ENCODE measurements around the gene ADAMTSL1.

The ADAMTSL1 gene

DNA sequence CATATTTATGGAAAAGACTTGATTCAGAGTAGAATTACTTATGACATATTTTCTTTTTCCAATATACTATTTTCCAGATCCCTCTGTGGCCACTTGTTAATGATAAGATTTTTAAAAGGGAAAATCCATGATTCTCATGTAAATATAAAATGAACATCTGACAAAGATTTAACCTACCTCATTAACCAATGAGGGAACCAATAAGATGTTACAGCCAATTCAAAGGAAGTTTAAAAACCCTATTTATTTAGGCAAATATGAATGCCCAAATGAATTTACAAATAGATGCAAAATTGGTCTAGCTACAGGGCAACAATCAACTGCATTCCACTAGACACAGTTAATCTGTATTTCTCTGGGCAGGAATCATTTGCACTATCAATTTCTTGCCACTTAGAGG is 226.8 kb downstream of the ADAMTSL1 start:
- H3K27ac ChIP-seq (ENCODE audit: low read depth, low read length), result no peak overlapping the region
- H3K4me3 ChIP-seq (ENCODE audit: low read depth in 1 of 5, low read length in 5 of 5), result no peak overlapping the region
- H3K4me1 ChIP-seq (ENCODE audit: control insufficient read depth in 5 of 5, insufficient read depth in 5 of 5, low read length in 5 of 5), result peaks cover 0 to 16% (median 0%) of the 10 kb centered on the region in 5 donors
- no peaks in the 10 kb centered on the region for H3K27me3 ChIP-seq (ENCODE audit: control insufficient read depth in 5 of 5, insufficient read depth in 4 of 5, low read length in 5 of 5)
- no peaks in the 10 kb centered on the region for H3K36me3 ChIP-seq (ENCODE audit: control insufficient read depth in 5 of 5, insufficient read depth in 5 of 5, low read length in 5 of 5)
- no peak overlapping the region for H3K9ac ChIP-seq (ENCODE audit: low read length in 5 of 5)
- peaks cover 0 to 3% (median 0%) of the 10 kb centered on the region in 5 donors for H3K9me3 ChIP-seq (ENCODE audit: control insufficient read depth in 5 of 5, low read length in 5 of 5)

DNA sequence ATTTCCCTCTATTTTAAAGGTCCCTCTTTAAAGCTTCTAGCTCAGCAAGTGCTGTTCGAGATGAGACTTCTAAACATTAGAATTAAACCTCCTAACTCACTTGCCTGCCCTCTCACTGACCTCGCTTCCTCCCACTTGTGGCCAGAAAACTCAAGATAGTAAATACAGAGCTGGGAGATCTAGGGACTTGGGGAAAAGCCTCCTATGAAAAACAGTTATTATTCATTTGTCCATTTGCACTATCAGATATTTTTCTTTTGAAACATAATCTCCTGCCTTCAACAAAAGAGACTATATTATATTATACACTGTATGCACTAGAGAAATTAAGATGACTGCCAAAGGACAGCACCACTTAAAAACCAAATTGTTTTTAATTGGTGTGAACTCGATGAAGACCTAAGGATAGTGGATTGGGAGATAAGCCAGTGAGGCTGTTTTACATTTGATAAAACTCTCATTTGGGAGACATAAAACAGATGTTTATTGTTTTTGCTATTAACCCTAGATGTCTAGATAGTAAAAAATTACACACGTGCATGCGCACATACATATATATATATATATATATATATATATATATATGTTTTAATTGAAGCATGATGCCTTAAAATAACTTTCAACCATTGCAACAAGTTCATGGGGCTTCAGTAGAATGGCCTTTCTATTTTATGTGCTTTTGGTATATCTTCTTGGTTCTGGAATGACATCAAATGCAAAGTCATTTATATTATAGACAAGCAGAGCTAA is 229.4 kb downstream of the ADAMTSL1 start:
- H3K9me3 ChIP-seq (ENCODE audit: control insufficient read depth in 5 of 5, low read length in 5 of 5), result no peaks in the 10 kb centered on the region

DNA sequence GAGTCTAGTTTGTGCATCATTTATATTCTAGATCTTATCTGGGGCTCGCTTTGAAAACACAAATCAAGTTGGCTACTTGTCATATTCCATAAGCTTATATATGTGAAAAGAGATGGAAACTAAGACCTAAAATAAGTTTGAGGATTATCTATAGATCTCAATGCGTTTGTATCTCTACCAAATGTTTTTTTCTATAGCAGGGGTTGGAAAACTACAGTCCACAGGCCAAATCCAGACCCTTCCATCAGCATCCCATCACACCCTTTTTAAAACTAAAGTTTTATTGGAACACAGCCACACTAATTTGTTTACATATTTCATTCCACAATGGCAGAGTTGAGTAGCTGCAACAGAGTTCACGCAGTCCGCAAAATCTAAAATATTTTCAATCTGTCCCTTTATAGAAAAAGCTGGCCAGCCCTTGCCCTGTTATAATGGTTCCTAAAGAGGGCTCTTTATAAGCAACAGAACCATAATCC is 230.0 kb downstream of the ADAMTSL1 start:
- Histone ChIP-seq H3K36me3 (ENCODE audit: control insufficient read depth in 5 of 5, insufficient read depth in 5 of 5, low read length in 5 of 5) (no peaks in the 10 kb centered on the region), H3K27ac (ENCODE audit: low read depth, low read length) (no peak overlapping the region), H3K4me1 (ENCODE audit: control insufficient read depth in 5 of 5, insufficient read depth in 5 of 5, low read length in 5 of 5) (peaks cover 3 to 35% (median 24%) of the 10 kb centered on the region in 5 donors), H3K9ac (ENCODE audit: low read length in 5 of 5) (no peak overlapping the region), H3K9me3 (ENCODE audit: control insufficient read depth in 5 of 5, low read length in 5 of 5) (no peaks in the 10 kb centered on the region), H3K4me3 (ENCODE audit: low read depth in 1 of 5, low read length in 5 of 5) (no peak overlapping the region), H3K27me3 (ENCODE audit: control insufficient read depth in 5 of 5, insufficient read depth in 4 of 5, low read length in 5 of 5) (no peaks in the 10 kb centered on the region)

More for the DNA sequence above, 229.4 kb downstream of the ADAMTSL1 start:
- Histone ChIP-seq H3K4me3 (ENCODE audit: low read depth in 1 of 5, low read length in 5 of 5) (no peak overlapping the region), H3K27me3 (ENCODE audit: control insufficient read depth in 5 of 5, insufficient read depth in 4 of 5, low read length in 5 of 5) (no peaks in the 10 kb centered on the region), H3K27ac (ENCODE audit: low read depth, low read length) (no peak overlapping the region), H3K4me1 (ENCODE audit: control insufficient read depth in 5 of 5, insufficient read depth in 5 of 5, low read length in 5 of 5) (peaks cover 3 to 35% (median 23%) of the 10 kb centered on the region in 5 donors), H3K9ac (ENCODE audit: low read length in 5 of 5) (no peak overlapping the region), H3K36me3 (ENCODE audit: control insufficient read depth in 5 of 5, insufficient read depth in 5 of 5, low read length in 5 of 5) (no peaks in the 10 kb centered on the region)

DNA sequence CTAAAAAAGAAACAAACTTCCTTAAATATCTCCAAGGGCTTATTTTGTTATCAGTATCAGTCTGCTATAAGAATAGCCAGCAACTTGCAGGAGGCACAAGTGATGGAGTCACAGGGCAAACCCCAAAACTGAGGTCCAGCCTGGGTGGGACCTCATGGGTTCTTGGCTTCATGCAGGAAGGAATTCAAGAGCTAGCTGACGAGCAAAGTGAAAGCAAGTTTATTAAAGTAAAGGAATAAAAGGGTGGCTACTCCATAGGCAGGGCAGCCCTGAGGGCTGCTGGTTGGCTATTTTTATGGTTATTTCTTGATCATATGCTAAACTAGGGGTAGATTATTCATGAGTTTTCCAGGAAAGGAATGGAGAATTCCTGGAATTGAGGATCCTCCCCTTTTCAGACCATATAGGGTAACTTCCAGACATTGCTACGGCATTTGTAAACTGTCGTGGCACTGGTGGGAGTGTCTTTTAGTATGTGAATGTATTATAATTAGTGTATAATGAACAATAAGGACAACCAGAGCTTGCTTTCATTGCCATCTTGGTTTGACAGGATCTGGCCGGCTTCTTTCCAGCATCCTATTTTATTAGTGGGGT is 231.9 kb downstream of the ADAMTSL1 start:
- Histone ChIP-seq H3K4me3 (ENCODE audit: low read depth in 1 of 5, low read length in 5 of 5) (no peak overlapping the region), H3K4me1 (ENCODE audit: control insufficient read depth in 5 of 5, insufficient read depth in 5 of 5, low read length in 5 of 5) (peaks cover 3 to 34% (median 23%) of the 10 kb centered on the region in 5 donors), H3K9me3 (ENCODE audit: control insufficient read depth in 5 of 5, low read length in 5 of 5) (no peaks in the 10 kb centered on the region), H3K9ac (ENCODE audit: low read length in 5 of 5) (no peak overlapping the region), H3K27ac (ENCODE audit: low read depth, low read length) (no peak overlapping the region), H3K36me3 (ENCODE audit: control insufficient read depth in 5 of 5, insufficient read depth in 5 of 5, low read length in 5 of 5) (no peaks in the 10 kb centered on the region), H3K27me3 (ENCODE audit: control insufficient read depth in 5 of 5, insufficient read depth in 4 of 5, low read length in 5 of 5) (no peaks in the 10 kb centered on the region)

- H3K4me1 ChIP-seq (ENCODE audit: control insufficient read depth in 5 of 5, insufficient read depth in 5 of 5, low read length in 5 of 5), result peaks cover 3 to 34% (median 23%) of the 10 kb centered on the region in 5 donors
- H3K9me3 ChIP-seq (ENCODE audit: control insufficient read depth in 5 of 5, low read length in 5 of 5), result no peaks in the 10 kb centered on the region
- H3K9ac ChIP-seq (ENCODE audit: low read length in 5 of 5), result no peak overlapping the region
- H3K27me3 ChIP-seq (ENCODE audit: control insufficient read depth in 5 of 5, insufficient read depth in 4 of 5, low read length in 5 of 5), result no peaks in the 10 kb centered on the region
- H3K27ac ChIP-seq (ENCODE audit: low read depth, low read length), result no peak overlapping the region
- no peaks in the 10 kb centered on the region for H3K36me3 ChIP-seq (ENCODE audit: control insufficient read depth in 5 of 5, insufficient read depth in 5 of 5, low read length in 5 of 5)
- peak overlapping the region in 2 of 5 donors; percentile 15 to 22 for H3K4me3 ChIP-seq (ENCODE audit: low read depth in 1 of 5, low read length in 5 of 5)
These were observed 232.7 kb downstream of the ADAMTSL1 start for GRCh38 chr9:18706648-18707047.

DNA sequence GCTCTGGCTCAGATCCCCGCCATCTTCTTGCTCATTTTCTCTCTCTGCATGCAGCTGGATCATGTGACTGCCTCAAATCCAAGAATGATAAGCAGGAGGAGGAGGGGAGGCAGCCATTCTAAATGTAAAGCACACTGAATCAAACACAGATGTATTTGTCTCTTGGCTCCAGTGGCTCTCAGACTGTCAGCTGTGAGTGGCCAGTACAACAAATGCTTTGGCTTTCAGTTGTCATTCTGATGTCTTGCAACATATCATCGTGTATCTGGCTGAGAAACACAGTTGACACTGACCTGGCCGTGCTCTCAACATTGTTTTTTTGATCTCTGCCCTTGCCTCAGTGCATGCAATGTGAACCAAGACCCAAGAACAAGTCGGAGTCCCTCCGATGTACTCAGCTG is 233.1 kb downstream of the ADAMTSL1 start:
- H3K27ac ChIP-seq (ENCODE audit: low read depth, low read length), result peak overlapping the region; percentile 0
- H3K4me1 ChIP-seq (ENCODE audit: control insufficient read depth in 5 of 5, insufficient read depth in 5 of 5, low read length in 5 of 5), result peaks cover 3 to 34% (median 23%) of the 10 kb centered on the region in 5 donors
- H3K36me3 ChIP-seq (ENCODE audit: control insufficient read depth in 5 of 5, insufficient read depth in 5 of 5, low read length in 5 of 5), result no peaks in the 10 kb centered on the region
- H3K9me3 ChIP-seq (ENCODE audit: control insufficient read depth in 5 of 5, low read length in 5 of 5), result no peaks in the 10 kb centered on the region
- no peak overlapping the region for H3K9ac ChIP-seq (ENCODE audit: low read length in 5 of 5)
- H3K27me3 ChIP-seq (ENCODE audit: control insufficient read depth in 5 of 5, insufficient read depth in 4 of 5, low read length in 5 of 5), result no peaks in the 10 kb centered on the region
- H3K4me3 ChIP-seq (ENCODE audit: low read depth in 1 of 5, low read length in 5 of 5), result peak overlapping the region in 3 of 5 donors; percentile 1 to 22 (median 15)

DNA sequence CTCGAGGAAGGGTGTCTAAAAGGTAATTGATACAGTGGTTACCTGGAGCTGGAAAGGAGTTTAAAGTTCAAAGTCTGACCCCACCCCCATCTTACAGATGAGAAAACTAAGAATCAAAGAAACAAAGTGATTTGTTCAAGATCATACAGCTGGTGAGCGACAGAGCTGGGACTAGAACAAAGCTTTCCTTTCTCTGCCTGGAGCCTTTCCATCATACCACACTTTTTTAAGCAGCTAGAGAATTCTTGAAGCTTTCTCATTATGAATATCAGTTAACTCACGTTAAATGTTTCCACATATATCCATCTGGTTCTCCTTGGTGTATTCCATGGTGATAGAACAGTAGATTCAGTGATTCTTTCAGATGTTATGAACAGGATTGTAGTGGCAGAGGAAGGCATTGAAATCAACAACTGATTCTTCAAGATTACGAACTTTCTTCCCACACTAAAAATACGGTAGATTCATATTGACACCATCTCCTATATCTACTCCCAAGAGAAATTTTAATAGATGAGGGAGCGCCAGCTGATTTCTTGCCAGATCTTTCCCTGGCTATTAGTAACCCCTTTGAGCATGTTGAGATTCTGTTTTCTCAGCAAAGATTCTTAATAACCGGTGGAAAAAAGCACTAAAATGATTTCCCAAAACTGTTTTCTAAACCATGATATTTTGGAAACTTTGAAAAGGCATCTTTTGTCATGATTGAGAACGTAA is 233.7 kb downstream of the ADAMTSL1 start:
- H3K4me3 ChIP-seq (ENCODE audit: low read depth in 1 of 5, low read length in 5 of 5), result peak overlapping the region in 3 of 5 donors; percentile 1 to 22 (median 15)
- no peaks in the 10 kb centered on the region for H3K9me3 ChIP-seq (ENCODE audit: control insufficient read depth in 5 of 5, low read length in 5 of 5)
- no peak overlapping the region for H3K9ac ChIP-seq (ENCODE audit: low read length in 5 of 5)
- peaks cover 3 to 33% (median 23%) of the 10 kb centered on the region in 5 donors for H3K4me1 ChIP-seq (ENCODE audit: control insufficient read depth in 5 of 5, insufficient read depth in 5 of 5, low read length in 5 of 5)
- H3K36me3 ChIP-seq (ENCODE audit: control insufficient read depth in 5 of 5, insufficient read depth in 5 of 5, low read length in 5 of 5), result no peaks in the 10 kb centered on the region
- H3K27me3 ChIP-seq (ENCODE audit: control insufficient read depth in 5 of 5, insufficient read depth in 4 of 5, low read length in 5 of 5), result no peaks in the 10 kb centered on the region
- H3K27ac ChIP-seq (ENCODE audit: low read depth, low read length), result peak overlapping the region; percentile 0

DNA sequence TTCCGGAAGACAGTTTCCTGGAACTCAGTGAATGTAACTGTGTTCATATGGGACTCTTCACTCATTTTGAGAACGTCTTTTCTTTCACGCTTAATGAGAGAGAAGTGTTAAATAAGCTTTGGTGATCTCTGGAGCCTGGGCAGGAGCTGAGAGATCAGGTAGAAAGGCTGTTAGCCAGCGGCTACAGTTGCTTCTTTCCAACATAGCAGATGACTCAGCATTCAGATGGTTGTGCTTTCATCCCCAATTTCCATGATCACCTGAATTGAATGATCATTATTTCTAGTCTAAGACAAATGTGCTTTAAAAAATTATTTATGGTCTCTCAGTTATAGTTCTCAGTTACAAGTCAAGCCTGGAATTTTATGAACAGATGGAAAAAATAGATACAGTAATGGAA is 234.5 kb downstream of the ADAMTSL1 start:
- Histone ChIP-seq H3K4me1 (ENCODE audit: control insufficient read depth in 5 of 5, insufficient read depth in 5 of 5, low read length in 5 of 5) (peaks cover 3 to 27% (median 21%) of the 10 kb centered on the region in 5 donors), H3K27ac (ENCODE audit: low read depth, low read length) (peak overlapping the region; percentile 0)

GRCh38 chr9:18710065-18710464 is 236.1 kb downstream of the ADAMTSL1 start:
- Histone ChIP-seq H3K36me3 (ENCODE audit: control insufficient read depth in 5 of 5, insufficient read depth in 5 of 5, low read length in 5 of 5) (no peaks in the 10 kb centered on the region), H3K4me1 (ENCODE audit: control insufficient read depth in 5 of 5, insufficient read depth in 5 of 5, low read length in 5 of 5) (peaks cover 3 to 27% (median 21%) of the 10 kb centered on the region in 5 donors), H3K27ac (ENCODE audit: low read depth, low read length) (no peak overlapping the region), H3K9ac (ENCODE audit: low read length in 5 of 5) (no peak overlapping the region), H3K27me3 (ENCODE audit: control insufficient read depth in 5 of 5, insufficient read depth in 4 of 5, low read length in 5 of 5) (no peaks in the 10 kb centered on the region), H3K9me3 (ENCODE audit: control insufficient read depth in 5 of 5, low read length in 5 of 5) (no peaks in the 10 kb centered on the region), H3K4me3 (ENCODE audit: low read depth in 1 of 5, low read length in 5 of 5) (no peak overlapping the region)

More for the DNA sequence above, 234.5 kb downstream of the ADAMTSL1 start:
- H3K36me3 ChIP-seq (ENCODE audit: control insufficient read depth in 5 of 5, insufficient read depth in 5 of 5, low read length in 5 of 5), result no peaks in the 10 kb centered on the region
- H3K9ac ChIP-seq (ENCODE audit: low read length in 5 of 5), result no peak overlapping the region
- H3K4me3 ChIP-seq (ENCODE audit: low read depth in 1 of 5, low read length in 5 of 5), result no peak overlapping the region
- no peaks in the 10 kb centered on the region for H3K27me3 ChIP-seq (ENCODE audit: control insufficient read depth in 5 of 5, insufficient read depth in 4 of 5, low read length in 5 of 5)
- H3K9me3 ChIP-seq (ENCODE audit: control insufficient read depth in 5 of 5, low read length in 5 of 5), result no peaks in the 10 kb centered on the region

- Histone ChIP-seq H3K27ac (ENCODE audit: low read depth, low read length) (no peak overlapping the region), H3K4me1 (ENCODE audit: control insufficient read depth in 5 of 5, insufficient read depth in 5 of 5, low read length in 5 of 5) (no peaks in the 10 kb centered on the region), H3K36me3 (ENCODE audit: control insufficient read depth in 5 of 5, insufficient read depth in 5 of 5, low read length in 5 of 5) (no peaks in the 10 kb centered on the region), H3K9ac (ENCODE audit: low read length in 5 of 5) (no peak overlapping the region), H3K9me3 (ENCODE audit: control insufficient read depth in 5 of 5, low read length in 5 of 5) (no peaks in the 10 kb centered on the region), H3K4me3 (ENCODE audit: low read depth in 1 of 5, low read length in 5 of 5) (no peak overlapping the region), H3K27me3 (ENCODE audit: control insufficient read depth in 5 of 5, insufficient read depth in 4 of 5, low read length in 5 of 5) (no peaks in the 10 kb centered on the region)
These were observed 243.8 kb downstream of the ADAMTSL1 start for GRCh38 chr9:18717759-18718158.

Measured in subcutaneous abdominal adipose tissue (tissue), 5 donors.